ENCODE measurements around the gene COL5A2.

DNA sequence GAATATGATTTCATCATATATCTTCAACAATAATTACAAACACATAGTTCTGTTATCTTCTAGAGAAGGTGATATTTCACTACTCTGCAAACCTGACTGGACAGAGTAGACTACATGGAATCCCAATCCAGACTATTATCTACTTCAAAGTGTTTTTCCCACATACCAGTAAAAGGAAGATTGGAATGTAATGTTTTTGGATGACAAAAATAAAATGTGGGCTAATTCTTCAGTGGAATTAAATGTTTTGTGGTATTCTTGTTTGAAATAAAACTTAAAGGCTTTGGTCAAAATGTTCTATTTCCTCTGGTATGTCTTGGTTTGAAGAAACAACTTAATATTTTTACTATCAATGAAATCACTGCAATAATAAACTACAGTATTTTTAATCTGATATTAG, 22.1 kb downstream of the COL5A2 start:
- TF ChIP-seq, protein P1, sequence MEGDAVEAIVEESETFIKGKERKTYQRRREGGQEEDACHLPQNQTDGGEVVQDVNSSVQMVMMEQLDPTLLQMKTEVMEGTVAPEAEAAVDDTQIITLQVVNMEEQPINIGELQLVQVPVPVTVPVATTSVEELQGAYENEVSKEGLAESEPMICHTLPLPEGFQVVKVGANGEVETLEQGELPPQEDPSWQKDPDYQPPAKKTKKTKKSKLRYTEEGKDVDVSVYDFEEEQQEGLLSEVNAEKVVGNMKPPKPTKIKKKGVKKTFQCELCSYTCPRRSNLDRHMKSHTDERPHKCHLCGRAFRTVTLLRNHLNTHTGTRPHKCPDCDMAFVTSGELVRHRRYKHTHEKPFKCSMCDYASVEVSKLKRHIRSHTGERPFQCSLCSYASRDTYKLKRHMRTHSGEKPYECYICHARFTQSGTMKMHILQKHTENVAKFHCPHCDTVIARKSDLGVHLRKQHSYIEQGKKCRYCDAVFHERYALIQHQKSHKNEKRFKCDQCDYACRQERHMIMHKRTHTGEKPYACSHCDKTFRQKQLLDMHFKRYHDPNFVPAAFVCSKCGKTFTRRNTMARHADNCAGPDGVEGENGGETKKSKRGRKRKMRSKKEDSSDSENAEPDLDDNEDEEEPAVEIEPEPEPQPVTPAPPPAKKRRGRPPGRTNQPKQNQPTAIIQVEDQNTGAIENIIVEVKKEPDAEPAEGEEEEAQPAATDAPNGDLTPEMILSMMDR (conservative IDR thresholded peaks at IDR 0.05; ENCODE audit: low read length), result no peak
- no peak for TF ChIP-seq EZH2phosphoT487 (IDR thresholded peaks at IDR 0.05; ENCODE audit: borderline replicate concordance)
